Middle frontal gyrus (tissue), 1 donor: ENCODE results near the gene TLCD4.
A peak's percentile ranks its signal among the peaks of the same experiment; 100 is the strongest.
"Not testable (repeated sequence)": the region's sequence is repeated elsewhere in the genome, so short reads cannot be mapped to it uniquely, and the experiment has no call there.

Experiments used
- DNase-seq: peaks from one replicate; pipeline ENCODE4 v3.0.0-alpha.2; 2015; ENCODE audit warnings: low spot score; ENCODE audit errors: extremely low spot score

The TLCD4 gene

GRCh38 chr1:95117207-95118066 lies at the start of gene TLCD4:
Gene TLCD4, plus strand, starts transcription at chr1:95117355. Its CDS starts 26,547 bp downstream, at chr1:95143902.
- no peak for DNase-seq

DNA sequence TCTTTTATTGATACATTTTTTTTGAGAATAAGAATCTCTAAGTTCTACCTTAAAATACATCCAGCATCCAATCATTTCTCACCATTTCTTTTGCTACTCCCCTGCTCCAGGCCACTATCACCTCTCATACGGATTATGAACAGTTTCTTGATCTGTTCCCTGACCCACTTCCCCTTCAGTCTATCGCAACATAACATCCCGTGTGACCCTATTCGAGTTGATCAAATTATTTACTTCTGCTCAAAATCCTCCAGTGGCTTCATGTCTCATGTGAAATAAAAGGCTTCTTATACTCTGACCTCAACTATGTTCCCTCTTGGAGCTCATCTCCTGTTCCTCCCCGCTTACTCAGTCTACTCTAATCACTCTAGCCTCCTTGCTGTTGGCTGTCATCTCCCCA lies 49.6 kb upstream of the TLCD4 start:
- DNase-seq: no peak

DNA sequence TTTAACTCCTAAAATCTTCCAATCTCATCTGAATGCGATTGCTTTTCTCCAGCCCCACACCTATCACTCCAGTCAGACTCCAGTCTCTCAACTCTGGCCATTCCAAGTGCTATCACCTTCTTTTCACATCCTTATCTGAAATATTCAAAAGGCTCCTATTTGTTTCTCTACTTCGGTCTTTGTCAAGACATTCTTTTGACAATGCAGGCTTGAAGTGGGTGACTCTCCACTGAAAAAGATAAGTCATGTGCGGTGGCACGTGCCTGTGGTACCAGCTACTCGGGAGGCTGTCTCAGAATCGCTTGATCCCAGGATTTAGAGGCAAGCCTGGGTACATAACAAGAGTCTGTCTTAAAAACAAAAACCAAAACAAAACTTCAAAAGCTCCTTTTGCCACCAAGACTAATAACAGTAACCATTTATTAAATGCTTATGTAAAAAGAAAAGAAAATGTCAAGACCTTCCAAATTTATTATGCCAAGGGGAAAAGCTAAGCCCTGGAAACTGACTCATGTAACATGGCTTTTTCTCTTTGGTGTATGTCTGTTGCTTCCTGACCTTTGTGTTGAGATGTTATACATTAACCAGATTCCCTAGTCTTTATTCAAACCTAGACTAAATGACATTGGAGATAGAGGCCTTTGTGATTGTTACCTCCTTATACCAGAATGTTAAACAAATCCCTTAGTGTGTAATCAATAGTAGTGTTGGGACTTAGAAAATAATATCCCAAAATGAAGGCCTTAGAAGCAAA lies 48.0 kb upstream of the TLCD4 start:
- DNase-seq: no peak

- DNase-seq: no peak
Measured at GRCh38 chr1:95069710-95070093, 47.5 kb upstream of the TLCD4 start.

DNA sequence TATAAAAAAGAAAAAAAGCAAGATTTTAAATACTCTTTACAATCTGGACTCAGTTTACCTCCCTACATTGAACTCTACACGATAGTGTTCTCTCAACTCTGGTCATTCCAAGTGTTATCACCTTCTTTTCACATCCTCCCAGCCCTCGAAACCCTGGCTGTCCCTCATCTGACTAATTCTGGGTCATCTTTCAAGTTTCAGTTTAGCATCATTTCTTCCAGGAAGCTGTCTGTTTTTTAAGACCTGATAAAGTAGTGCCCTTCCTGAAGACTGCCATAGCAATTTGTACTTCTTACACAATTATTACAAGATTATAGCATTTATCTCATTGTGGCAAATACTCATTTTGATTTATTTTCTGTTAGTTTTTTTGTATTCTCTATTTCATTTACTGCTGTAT lies 45.6 kb upstream of the TLCD4 start:
- DNase-seq: no peak

GRCh38 chr1:95072117-95072516 lies 45.0 kb upstream of the TLCD4 start:
- DNase-seq: no peak

GRCh38 chr1:95072532-95073419 lies 44.4 kb upstream of the TLCD4 start, which contains the start of gene ALG14:
Gene ALG14, minus strand, starts transcription at chr1:95072951. Its CDS starts 53 bp downstream, at chr1:95072898.
- DNase-seq: peak; percentile 91

- DNase-seq: no peak
Measured at GRCh38 chr1:95073446-95073845, 43.7 kb upstream of the TLCD4 start.

- DNase-seq: no peak
Measured at GRCh38 chr1:95076034-95076433, 41.1 kb upstream of the TLCD4 start.

GRCh38 chr1:95080446-95080845 lies 36.7 kb upstream of the TLCD4 start:
- no peak for DNase-seq

DNA sequence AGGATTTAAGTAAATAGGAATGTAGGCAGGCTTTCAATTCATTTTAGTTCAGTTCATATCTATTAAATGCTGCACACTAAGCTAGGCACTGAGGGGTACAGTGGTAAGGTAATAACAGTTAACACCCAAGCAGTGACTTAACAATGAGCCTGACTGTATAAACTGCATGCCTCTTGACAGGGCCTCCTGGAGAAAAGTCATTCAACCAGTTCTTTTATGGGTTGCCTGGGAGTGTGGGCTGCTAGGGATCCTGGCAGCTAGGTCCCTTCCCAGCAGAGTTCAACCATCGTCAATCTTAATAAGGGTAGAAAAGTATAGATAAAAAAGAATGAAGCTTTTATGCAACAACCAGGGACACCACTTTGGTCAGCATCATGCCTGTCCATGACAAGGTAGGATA lies 36.3 kb upstream of the TLCD4 start:
- DNase-seq: no peak

DNA sequence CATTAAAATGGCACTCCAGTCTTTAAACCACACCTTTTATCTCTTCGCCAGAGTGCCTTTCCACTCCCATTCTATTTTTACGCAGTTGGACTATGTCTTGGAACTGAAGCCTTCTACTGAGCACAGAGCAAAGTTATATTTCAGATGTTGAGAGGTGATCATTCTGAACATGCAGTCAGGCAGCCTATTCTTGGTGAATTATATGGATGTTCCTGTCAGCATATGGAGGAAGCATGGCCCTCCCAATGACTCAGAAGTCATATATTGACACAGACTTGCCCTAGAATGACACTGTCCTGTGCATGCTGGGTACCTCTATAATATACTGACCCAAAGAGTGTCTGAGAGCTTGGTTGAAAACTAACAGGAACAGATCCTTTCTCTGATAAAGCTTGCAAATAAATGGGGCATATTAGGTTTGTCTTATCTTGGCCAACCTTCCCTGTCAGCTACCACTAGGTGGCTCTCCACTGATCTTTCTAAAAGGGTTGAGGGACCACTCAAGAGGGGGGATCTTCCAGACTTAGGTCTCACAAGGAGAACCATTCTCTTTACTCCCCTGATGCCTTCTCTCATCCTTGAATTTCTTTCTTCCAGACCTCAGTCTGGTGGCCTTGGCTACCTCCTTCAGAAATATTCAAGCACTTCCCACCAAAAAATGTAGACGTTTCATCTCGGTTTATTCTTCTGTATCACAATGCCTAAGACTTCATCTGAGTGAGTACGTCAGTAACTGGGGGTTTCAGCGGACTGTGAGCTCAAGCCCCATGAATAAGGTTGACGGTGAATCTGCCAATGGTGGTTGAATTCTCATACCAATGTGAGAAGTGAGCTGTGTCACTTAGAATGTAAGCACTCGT lies 32.6 kb upstream of the TLCD4 start:
- DNase-seq: no peak

DNA sequence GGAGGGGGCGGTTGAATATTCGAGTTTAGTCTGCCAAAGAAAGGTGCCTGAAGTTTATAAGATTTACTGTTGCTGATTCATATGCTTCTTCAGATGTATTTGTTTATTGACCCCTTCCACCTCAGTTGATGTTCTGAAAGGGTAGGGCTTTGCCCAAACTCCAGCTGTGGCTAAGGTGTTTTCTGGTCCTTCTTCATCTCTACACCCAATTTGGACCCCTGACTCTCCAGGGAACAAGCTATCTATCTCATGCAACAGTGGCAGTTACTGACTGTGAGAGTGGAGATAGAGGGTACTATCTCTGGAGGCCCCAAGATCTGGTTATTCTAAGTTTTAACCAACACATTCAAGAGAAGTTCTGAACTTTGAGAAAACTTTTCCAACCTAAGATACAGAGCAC lies 31.8 kb upstream of the TLCD4 start:
- no peak for DNase-seq

- DNase-seq: no peak
Measured at GRCh38 chr1:95086949-95087533, 30.1 kb upstream of the TLCD4 start.

GRCh38 chr1:95088303-95088702 lies 28.9 kb upstream of the TLCD4 start:
- DNase-seq: no peak

DNA sequence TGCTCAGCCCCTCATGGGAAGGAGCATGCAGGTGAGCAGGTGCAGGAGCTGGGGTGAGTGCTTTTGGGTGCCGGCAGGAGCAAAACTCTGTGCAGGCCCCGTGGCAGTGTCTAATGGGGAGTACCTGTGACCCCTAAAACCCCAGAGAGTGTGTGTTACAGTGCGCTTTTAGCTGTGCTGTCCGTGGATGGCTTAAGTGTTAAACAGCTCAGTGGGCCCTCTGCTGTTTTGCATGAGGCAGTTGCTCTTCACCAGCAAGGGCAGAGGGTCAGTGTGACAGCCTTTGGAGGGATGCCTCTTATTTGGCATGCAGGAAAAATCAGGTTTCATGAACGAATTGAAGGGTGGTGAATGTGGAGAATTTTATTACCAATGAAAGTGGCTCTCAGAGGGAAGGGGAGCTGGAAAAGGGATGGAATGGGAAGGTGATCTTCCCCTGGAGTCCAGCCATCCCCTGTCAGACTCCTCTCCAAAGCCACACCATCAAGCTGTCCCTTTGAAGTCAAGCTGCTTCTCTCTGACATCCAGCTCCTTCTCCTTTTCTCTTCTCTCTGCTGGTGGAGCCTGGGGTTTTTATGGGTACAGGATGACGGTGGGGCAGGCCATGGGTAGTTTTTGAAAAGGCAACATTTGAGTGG lies 27.4 kb upstream of the TLCD4 start:
- DNase-seq: no peak

- not testable (repeated sequence) for DNase-seq
Measured at GRCh38 chr1:95091290-95091689, 25.9 kb upstream of the TLCD4 start.

- not testable (repeated sequence) for DNase-seq
Measured at GRCh38 chr1:95092891-95093290, 24.3 kb upstream of the TLCD4 start.

DNA sequence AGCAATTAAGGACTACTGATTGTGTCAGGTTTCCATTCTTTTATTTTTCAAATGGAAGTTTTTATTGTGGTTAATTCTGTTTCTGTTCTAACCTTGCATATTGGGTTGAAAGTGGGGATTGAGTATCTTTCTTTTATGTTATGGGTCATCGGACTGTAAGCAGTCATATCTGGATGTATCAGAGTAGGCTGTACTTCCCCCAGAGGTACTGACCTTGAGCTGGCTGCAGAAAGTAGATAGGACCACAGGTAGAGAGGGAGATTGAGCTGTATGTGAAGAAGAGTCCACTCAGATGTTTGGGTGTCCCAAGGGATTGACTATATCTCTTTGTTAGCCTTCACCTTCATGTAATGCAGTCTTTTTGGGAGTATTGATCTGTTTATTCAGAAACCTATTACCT lies 23.9 kb upstream of the TLCD4 start:
- DNase-seq: no peak

DNA sequence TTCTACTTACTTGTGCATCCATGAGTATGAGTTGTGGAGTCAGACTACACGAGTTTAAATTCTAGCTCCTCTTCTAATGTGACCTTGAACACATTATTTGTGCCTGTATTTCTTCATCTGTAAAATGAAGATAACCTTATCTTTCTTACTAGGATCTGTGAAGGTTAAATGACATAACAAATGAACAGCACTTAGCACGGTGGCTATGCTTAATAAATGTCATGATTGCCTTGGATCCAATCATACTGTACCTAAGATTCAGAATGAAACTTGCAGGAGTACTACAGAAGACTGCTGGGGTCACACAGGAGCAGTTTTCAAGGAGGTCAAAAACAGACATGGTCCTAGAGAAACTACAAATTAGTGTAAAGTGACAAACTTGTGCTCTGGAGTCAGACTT lies 22.2 kb upstream of the TLCD4 start:
- no peak for DNase-seq
